Mucosa of stomach (tissue), 1 donor: Measurements from ENCODE around the gene XPNPEP2.

Experiments
- H3K27me3 ChIP-seq: one replicate; pipeline ENCODE4 v1.7.0; 2013; ENCODE audit warnings: mild to moderate bottlenecking, low read length; ENCODE audit not compliant: control insufficient read depth, insufficient read depth
- H3K36me3 ChIP-seq: one replicate; pipeline ENCODE4 v1.7.0; 2013; ENCODE audit warnings: low read length; ENCODE audit not compliant: control insufficient read depth, insufficient read depth
- H3K4me1 ChIP-seq: one replicate; pipeline ENCODE4 v1.7.0; 2013; ENCODE audit warnings: mild to moderate bottlenecking, low read length; ENCODE audit not compliant: control insufficient read depth, insufficient read depth
- H3K4me3 ChIP-seq: one replicate; pipeline ENCODE4 v1.7.0; 2013; ENCODE audit warnings: low read length
- H3K9ac ChIP-seq: one replicate; pipeline ENCODE4 v1.7.0; 2013; ENCODE audit warnings: mild to moderate bottlenecking, low read length, moderate library complexity
- H3K9me3 ChIP-seq: one replicate; pipeline ENCODE4 v1.7.0; 2013; ENCODE audit warnings: mild to moderate bottlenecking, low read length, moderate library complexity; ENCODE audit not compliant: control insufficient read depth
- donor health status: Pancreatic carcinoma.

The XPNPEP2 gene

GRCh38 chrX:129721870-129722269 is 16.9 kb upstream of the XPNPEP2 start:
- Histone ChIP-seq H3K4me1 (no peaks in the 10 kb centered on the region), H3K9me3 (no peaks in the 10 kb centered on the region), H3K27me3 (no peaks in the 10 kb centered on the region), H3K4me3 (no peak overlapping the region), H3K9ac (no peak overlapping the region), H3K36me3 (no peaks in the 10 kb centered on the region)

- no peak overlapping the region for H3K4me3 ChIP-seq
- no peaks in the 10 kb centered on the region for H3K36me3 ChIP-seq
- H3K9me3 ChIP-seq, result no peaks in the 10 kb centered on the region
- H3K4me1 ChIP-seq, result no peaks in the 10 kb centered on the region
- no peaks in the 10 kb centered on the region for H3K27me3 ChIP-seq
- H3K9ac ChIP-seq, result no peak overlapping the region
Measured at GRCh38 chrX:129723511-129723910, 15.3 kb upstream of the XPNPEP2 start.

- no peaks in the 10 kb centered on the region for H3K4me1 ChIP-seq
- no peak overlapping the region for H3K9ac ChIP-seq
- H3K27me3 ChIP-seq, result no peaks in the 10 kb centered on the region
- no peaks in the 10 kb centered on the region for H3K9me3 ChIP-seq
- no peaks in the 10 kb centered on the region for H3K36me3 ChIP-seq
- H3K4me3 ChIP-seq, result no peak overlapping the region
Measured at GRCh38 chrX:129724754-129725153, 14.0 kb upstream of the XPNPEP2 start.

GRCh38 chrX:129726307-129727111 is 12.3 kb upstream of the XPNPEP2 start:
- H3K9me3 ChIP-seq, result no peaks in the 10 kb centered on the region
- no peaks in the 10 kb centered on the region for H3K4me1 ChIP-seq
- no peak overlapping the region for H3K9ac ChIP-seq
- H3K4me3 ChIP-seq, result no peak overlapping the region
- no peaks in the 10 kb centered on the region for H3K36me3 ChIP-seq
- H3K27me3 ChIP-seq, result no peaks in the 10 kb centered on the region

GRCh38 chrX:129728061-129728460 is 10.7 kb upstream of the XPNPEP2 start:
- Histone ChIP-seq H3K9ac (no peak overlapping the region), H3K27me3 (no peaks in the 10 kb centered on the region), H3K9me3 (no peaks in the 10 kb centered on the region), H3K4me1 (no peaks in the 10 kb centered on the region), H3K36me3 (no peaks in the 10 kb centered on the region), H3K4me3 (no peak overlapping the region)

- Histone ChIP-seq H3K27me3 (no peaks in the 10 kb centered on the region), H3K9ac (no peak overlapping the region), H3K9me3 (no peaks in the 10 kb centered on the region), H3K4me3 (no peak overlapping the region), H3K36me3 (no peaks in the 10 kb centered on the region), H3K4me1 (no peaks in the 10 kb centered on the region)
Measured at GRCh38 chrX:129731228-129731627, 7.6 kb upstream of the XPNPEP2 start.

GRCh38 chrX:129732857-129733256 is 5.9 kb upstream of the XPNPEP2 start:
- Histone ChIP-seq H3K36me3 (no peaks in the 10 kb centered on the region), H3K4me3 (no peak overlapping the region), H3K9ac (no peak overlapping the region), H3K9me3 (no peaks in the 10 kb centered on the region), H3K27me3 (no peaks in the 10 kb centered on the region), H3K4me1 (peaks cover 4% of the 10 kb centered on the region)

- Histone ChIP-seq H3K27me3 (no peaks in the 10 kb centered on the region), H3K4me1 (peaks cover 4% of the 10 kb centered on the region), H3K9me3 (no peaks in the 10 kb centered on the region), H3K9ac (no peak overlapping the region), H3K36me3 (no peaks in the 10 kb centered on the region), H3K4me3 (no peak overlapping the region)
Measured at GRCh38 chrX:129733335-129733734, 5.4 kb upstream of the XPNPEP2 start.

GRCh38 chrX:129736491-129736890 is 2.3 kb upstream of the XPNPEP2 start:
- H3K9me3 ChIP-seq, result no peaks in the 10 kb centered on the region
- H3K4me1 ChIP-seq, result peaks cover 4% of the 10 kb centered on the region
- H3K36me3 ChIP-seq, result no peaks in the 10 kb centered on the region
- no peak overlapping the region for H3K4me3 ChIP-seq
- no peak overlapping the region for H3K9ac ChIP-seq
- no peaks in the 10 kb centered on the region for H3K27me3 ChIP-seq

- Histone ChIP-seq H3K9me3 (no peaks in the 10 kb centered on the region), H3K4me1 (peaks cover 4% of the 10 kb centered on the region), H3K36me3 (no peaks in the 10 kb centered on the region), H3K9ac (no peak overlapping the region), H3K27me3 (no peaks in the 10 kb centered on the region), H3K4me3 (no peak overlapping the region)
Measured at GRCh38 chrX:129737916-129738315, 863 bp upstream of the XPNPEP2 start.

- Histone ChIP-seq H3K4me3 (no peak overlapping the region), H3K9ac (no peak overlapping the region), H3K27me3 (no peaks in the 10 kb centered on the region), H3K4me1 (peaks cover 4% of the 10 kb centered on the region), H3K36me3 (no peaks in the 10 kb centered on the region), H3K9me3 (no peaks in the 10 kb centered on the region)
Measured at GRCh38 chrX:129739578-129739977, 799 bp downstream of the XPNPEP2 start.

GRCh38 chrX:129741880-129742758 is 3.3 kb downstream of the XPNPEP2 start:
- no peak overlapping the region for H3K4me3 ChIP-seq

More at GRCh38 chrX:129741880-129742758, 3.3 kb downstream of the XPNPEP2 start:
- no peaks in the 10 kb centered on the region for H3K36me3 ChIP-seq
- H3K4me1 ChIP-seq, result peaks cover 4% of the 10 kb centered on the region
- no peaks in the 10 kb centered on the region for H3K27me3 ChIP-seq
- H3K9ac ChIP-seq, result no peak overlapping the region
- no peaks in the 10 kb centered on the region for H3K9me3 ChIP-seq
